ENCODE data around the gene LRSAM1. TPM values are rescaled to one million over a fixed set of nuclear protein-coding genes. Genes with fewer than 3 reads are reported as not detected.
A peak's percentile ranks its signal among the peaks of the same experiment; 100 is the strongest.

Gene LRSAM1
- total and polyA plus RNA-seq, 9 of the 15 experiments (the other 6 are each of a cell fraction or from before 2014, with no cell fraction given) = 0.07 to 16.2 (median 4.7) TPM

DNA sequence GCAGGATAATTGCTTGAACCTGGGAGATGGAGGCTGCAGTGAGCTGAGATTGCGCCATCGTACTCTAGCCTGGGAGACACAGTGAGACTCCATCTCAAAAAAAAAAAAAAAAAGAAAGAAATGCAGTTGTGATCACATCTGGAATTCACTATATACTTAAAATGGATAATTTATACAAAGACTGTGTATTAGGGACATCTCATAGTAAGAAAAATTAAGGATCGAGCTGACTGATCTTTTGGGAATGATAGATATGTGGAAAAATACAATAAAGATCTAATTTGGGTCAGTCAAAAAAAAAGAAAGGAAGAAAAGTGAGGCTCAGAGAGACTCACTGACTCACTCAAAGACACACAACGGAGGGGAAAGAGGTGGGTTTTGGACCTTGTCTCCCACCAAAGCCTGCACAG lies 87.5 kb downstream of the LRSAM1 start:
- in situ Hi-C loops (cut with MboI) = no loop called here
- WGBS (ENCODE audit: insufficient coverage, low coverage, missing lambda C conversion rate) = 31% methylated on average over 2 of the region's 4 CpGs
- TF ChIP-seq ZNF140 (CRISPR knock-in tag; IDR thresholded peaks at IDR 0.05) = no peak
- no peak for TF ChIP-seq SP1 (CRISPR knock-in tag; IDR thresholded peaks at IDR 0.05)
- TF ChIP-seq CEBPB (tag; IDR thresholded peaks at IDR 0.05) = peak; percentile 77
- H3K36me3 ChIP-seq (ENCODE audit: control insufficient read depth, insufficient read depth, low read length) = peaks cover 19% of the 10 kb centered on the region; the same call in 2 of the 3 replicates
- H3K9me3 ChIP-seq (replicated peaks; ENCODE audit: control insufficient read depth, insufficient read depth, low read depth, low read length) = no peaks in the 10 kb centered on the region
- CTCF ChIA-PET (ENCODE audit: low intra/inter-chr PET ratio) = interaction anchor here (0.6 kb wide), 1 partner anchor 58 kb away, joined by 4 read pairs; no protein-coding TSS in a partner anchor
- H4K20me1 ChIP-seq (replicated peaks; ENCODE audit: control insufficient read depth, insufficient read depth, low read length) = no peaks in the 10 kb centered on the region; the same call in none of the 2 replicates
- peak overlapping the region; percentile 53; the same call in 1 of the 3 replicates for H3K27ac ChIP-seq (ENCODE audit: extremely low read depth, low read depth, low read length)
- H3K4me2 ChIP-seq (ENCODE audit: insufficient read depth, low read length) = no peak overlapping the region
- no peak overlapping the region for H3K4me3 ChIP-seq
- FAIRE-seq (peak; percentile 51), DNase-seq (ENCODE audit: extremely low read depth in 1 of 4, low spot score in 3 of 4) (no peak), ATAC-seq (peak; percentile 6; the same call in 1 of the 3 replicates)
- peak overlapping the region in 1 of 2 experiments; percentile 23; a peak in 1 of 4 replicates for H3K9ac ChIP-seq (ENCODE audit: insufficient read depth in 1 of 2, low read depth in 2 of 2, low read length in 2 of 2)
- H3K9me1 ChIP-seq (ENCODE audit: control insufficient read depth, insufficient read depth, low read length) = no peaks in the 10 kb centered on the region
- BruUV-seq (replicated peaks) = no TSS peak
- peaks cover 53% of the 10 kb centered on the region for H3K79me2 ChIP-seq (ENCODE audit: control insufficient read depth, insufficient read depth, low read length)
- intact Hi-C loops (cut with micrococcal nuclease) = loop anchor here (5.0 kb wide), 1 partner anchor 38 kb away; no protein-coding TSS in a partner anchor
- peaks cover 29 to 63% of the 10 kb centered on the region in 2 experiments for H3K4me1 ChIP-seq (replicated peaks in 1 of 2; ENCODE audit: control insufficient read depth in 2 of 2, insufficient read depth in 2 of 2, low read length in 2 of 2)
- POLR2A ChIA-PET = interaction anchor here (0.7 kb wide), 1 partner anchor 176 kb away, joined by 3 read pairs; no protein-coding TSS in a partner anchor
- no peak overlapping the region for H2AFZ ChIP-seq (ENCODE audit: low read depth, low read length)
- H3K27me3 ChIP-seq (ENCODE audit: control insufficient read depth in 2 of 2, insufficient read depth in 2 of 2, low read length in 2 of 2) = no peaks in the 10 kb centered on the region

DNA sequence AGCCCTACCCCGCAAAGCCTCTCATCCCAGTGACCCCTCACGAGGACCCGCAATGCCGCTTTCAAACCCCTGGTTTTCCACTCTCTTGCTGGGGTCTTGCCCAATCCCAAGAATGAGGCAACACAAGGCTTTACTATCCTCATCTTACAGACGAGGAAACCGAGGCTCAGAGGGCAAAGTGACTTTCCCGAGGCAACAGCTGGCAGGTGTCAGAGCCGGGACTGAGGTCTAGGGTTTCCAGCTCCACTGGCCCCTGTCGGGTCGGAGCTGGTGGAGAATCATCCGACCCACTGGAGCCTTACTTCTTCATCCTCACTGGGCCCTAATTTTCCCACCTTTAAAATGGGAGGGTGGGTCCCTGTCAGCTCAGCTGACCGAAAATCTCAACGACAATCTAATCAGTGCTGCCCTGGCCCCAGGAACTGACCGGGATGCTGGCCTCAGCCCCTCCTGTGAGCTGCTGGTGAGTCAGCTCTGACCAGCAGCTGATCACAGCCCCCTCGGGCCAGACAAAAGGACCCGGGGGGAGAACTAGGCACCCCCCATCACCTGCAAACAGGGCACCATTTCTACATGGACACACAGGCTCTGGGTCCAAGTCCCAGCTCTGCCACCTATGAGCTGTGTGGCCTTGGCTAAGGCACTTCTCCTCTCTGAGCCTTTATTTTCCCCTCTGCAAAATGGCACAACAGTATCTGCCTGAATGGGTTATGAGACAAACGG lies 88.1 kb downstream of the LRSAM1 start:
- in situ Hi-C loops (cut with MboI) = no loop called here
- 27% methylated on average over 17 of the region's 17 CpGs for WGBS (ENCODE audit: insufficient coverage, low coverage, missing lambda C conversion rate)
- DNase-seq (ENCODE audit: extremely low read depth in 1 of 4, low spot score in 3 of 4) (peak; percentile 31 to 77 (median 54)), ATAC-seq (peak; percentile 74), FAIRE-seq (no peak)
- H2AFZ ChIP-seq (ENCODE audit: low read depth, low read length) = no peak overlapping the region
- no peaks in the 10 kb centered on the region for H3K9me3 ChIP-seq (replicated peaks; ENCODE audit: control insufficient read depth, insufficient read depth, low read depth, low read length)
- H3K9me1 ChIP-seq (ENCODE audit: control insufficient read depth, insufficient read depth, low read length) = no peaks in the 10 kb centered on the region
- intact Hi-C loops (cut with micrococcal nuclease) = loop anchor here (5.0 kb wide), 1 partner anchor 38 kb away; no protein-coding TSS in a partner anchor
- peaks cover 22% of the 10 kb centered on the region; the same call in 1 of the 3 replicates for H3K36me3 ChIP-seq (ENCODE audit: control insufficient read depth, insufficient read depth, low read length)
- H3K4me1 ChIP-seq (replicated peaks in 1 of 2; ENCODE audit: control insufficient read depth in 2 of 2, insufficient read depth in 2 of 2, low read length in 2 of 2) = peaks cover 29 to 59% of the 10 kb centered on the region in 2 experiments
- ChIA-PET POLR2A (interaction anchor here (0.7 to 1.3 kb wide), 3 partner anchors 19 to 176 kb away, joined by 3 to 4 read pairs (median 4); no protein-coding TSS in a partner anchor), CTCF (ENCODE audit: low intra/inter-chr PET ratio) (no interaction called here)
- peak overlapping the region; percentile 67; the same call in 2 of the 3 replicates for H3K27ac ChIP-seq (ENCODE audit: extremely low read depth, low read depth, low read length)
- H4K20me1 ChIP-seq (replicated peaks; ENCODE audit: control insufficient read depth, insufficient read depth, low read length) = no peaks in the 10 kb centered on the region; the same call in none of the 2 replicates
- H3K27me3 ChIP-seq (ENCODE audit: control insufficient read depth in 2 of 2, insufficient read depth in 2 of 2, low read length in 2 of 2) = no peaks in the 10 kb centered on the region
- H3K4me3 ChIP-seq = no peak overlapping the region
- H3K9ac ChIP-seq (ENCODE audit: insufficient read depth in 1 of 2, low read depth in 2 of 2, low read length in 2 of 2) = peak overlapping the region; percentile 23 to 36; a peak in 3 of 4 replicates
- no TSS peak for BruUV-seq (replicated peaks)
- H3K4me2 ChIP-seq (ENCODE audit: insufficient read depth, low read length) = peak overlapping the region; percentile 62; the same call in 1 of the 2 replicates
- H3K79me2 ChIP-seq (ENCODE audit: control insufficient read depth, insufficient read depth, low read length) = peaks cover 57% of the 10 kb centered on the region
- TF ChIP-seq SREBF1 (IDR thresholded peaks at IDR 0.05; ENCODE audit: borderline replicate concordance, low read depth, low read length) (no peak), POU5F1 (IDR thresholded peaks at IDR 0.05; ENCODE audit: borderline replicate concordance, low read depth, low read length, partially characterized antibody) (no peak), HOXB6 (CRISPR knock-in tag; IDR thresholded peaks at IDR 0.05; ENCODE audit: borderline replicate concordance) (no peak), ZNF184 (CRISPR knock-in tag; IDR thresholded peaks at IDR 0.05) (no peak), SUPT5H (IDR thresholded peaks at IDR 0.05) (no peak), ZNF551 (CRISPR knock-in tag; IDR thresholded peaks at IDR 0.05) (no peak), PCBP1 (IDR thresholded peaks at IDR 0.05; ENCODE audit: low read depth, low read length, poor library complexity, severe bottlenecking) (no peak), NCOA2 (IDR thresholded peaks at IDR 0.05; ENCODE audit: partially characterized antibody in 2 of 2) (no peak), ZNF165 (CRISPR knock-in tag; IDR thresholded peaks at IDR 0.05; ENCODE audit: borderline replicate concordance) (0 out of 2 replicates have a peak, but pooled peaks have one; percentile 34), HCFC1 (IDR thresholded peaks at IDR 0.05; ENCODE audit: low read depth, low read length) (no peak), NFXL1 (CRISPR knock-in tag; IDR thresholded peaks at IDR 0.05) (no peak), ZNF146 (CRISPR knock-in tag; IDR thresholded peaks at IDR 0.05; ENCODE audit: unreplicated experiment) (no peak), MTF1 (CRISPR knock-in tag; IDR thresholded peaks at IDR 0.05; ENCODE audit: borderline replicate concordance) (no peak)

Data from K562 (cell line).